Gastroesophageal sphincter (tissue), 3 donors: ENCODE results near the gene ONECUT1.

Experiments
- EP300 ChIP-seq: sonication (generic); formaldehyde crosslinking; IDR thresholded peaks from one replicate; pipeline ENCODE4 v1.6.1; 2017; ENCODE audit warnings: antibody characterized with exemption, mild to moderate bottlenecking
- POLR2A ChIP-seq, 2 donors: fragments of 450-650 bp; IDR thresholded peaks; one replicate each; pipeline ENCODE4 v1.6.1; 2017; ENCODE audit warnings: antibody characterized with exemption in 2 of 2, mild to moderate bottlenecking in 2 of 2, moderate library complexity in 1 of 2
- POLR2AphosphoS5 ChIP-seq: sonication (generic); formaldehyde crosslinking; IDR thresholded peaks from one replicate; pipeline ENCODE4 v1.6.1; 2017; ENCODE audit warnings: antibody characterized with exemption
- TF ChIP-seq, protein P1 (sequence below), 4 experiments: fragments of 200-600 bp in 2 of 4; fragments of 450-650 bp in 2 of 4; sonication (generic) in 1 of 4; IDR thresholded peaks; one replicate each; pipeline ENCODE4 v1.5.1; 2017 to 2019; ENCODE audit warnings: antibody characterized with exemption in 4 of 4, mild to moderate bottlenecking in 2 of 4, moderate library complexity in 2 of 4

GRCh38 chr15:52734329-52734728 is 55.8 kb downstream of the ONECUT1 start:
- TF ChIP-seq, protein P1, sequence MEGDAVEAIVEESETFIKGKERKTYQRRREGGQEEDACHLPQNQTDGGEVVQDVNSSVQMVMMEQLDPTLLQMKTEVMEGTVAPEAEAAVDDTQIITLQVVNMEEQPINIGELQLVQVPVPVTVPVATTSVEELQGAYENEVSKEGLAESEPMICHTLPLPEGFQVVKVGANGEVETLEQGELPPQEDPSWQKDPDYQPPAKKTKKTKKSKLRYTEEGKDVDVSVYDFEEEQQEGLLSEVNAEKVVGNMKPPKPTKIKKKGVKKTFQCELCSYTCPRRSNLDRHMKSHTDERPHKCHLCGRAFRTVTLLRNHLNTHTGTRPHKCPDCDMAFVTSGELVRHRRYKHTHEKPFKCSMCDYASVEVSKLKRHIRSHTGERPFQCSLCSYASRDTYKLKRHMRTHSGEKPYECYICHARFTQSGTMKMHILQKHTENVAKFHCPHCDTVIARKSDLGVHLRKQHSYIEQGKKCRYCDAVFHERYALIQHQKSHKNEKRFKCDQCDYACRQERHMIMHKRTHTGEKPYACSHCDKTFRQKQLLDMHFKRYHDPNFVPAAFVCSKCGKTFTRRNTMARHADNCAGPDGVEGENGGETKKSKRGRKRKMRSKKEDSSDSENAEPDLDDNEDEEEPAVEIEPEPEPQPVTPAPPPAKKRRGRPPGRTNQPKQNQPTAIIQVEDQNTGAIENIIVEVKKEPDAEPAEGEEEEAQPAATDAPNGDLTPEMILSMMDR (IDR thresholded peaks at IDR 0.05) = no peak
- TF ChIP-seq EP300 (no peak), POLR2A (IDR thresholded peaks at IDR 0.05) (no peak), POLR2AphosphoS5 (no peak)
